ENCODE measurements around the gene GAL3ST1. TPM values are rescaled to one million over a fixed set of nuclear protein-coding genes. Genes with fewer than 3 reads are reported as not detected.

GAL3ST1 gene
- total and polyA plus RNA-seq, 2 donors (not counting 1 experiment from before 2014, with no cell fraction given), result 0.70 TPM; not detected in 1

- intact Hi-C loops (cut with micrococcal nuclease), result loop anchor here (1.0 to 2.0 kb wide), 3 partner anchors 14 to 88 kb away; partner anchors contain the start of genes OSBP2 and SLC35E4
- peak within 1 kb of the TSS; percentile 26 to 70 (median 59) for H3K4me3 ChIP-seq (ENCODE audit: control extremely low read depth in 1 of 5, extremely low read depth in 1 of 5, insufficient read depth in 1 of 5, low read depth in 2 of 5, low read length in 4 of 5)
- H3K9ac ChIP-seq (ENCODE audit: low read length), result peak within 1 kb of the TSS; percentile 70
- H3K27me3 Mint-ChIP-seq, result peaks cover 15% of the 10 kb centered on the region
- no peaks in the 10 kb centered on the region for H3K36me3 ChIP-seq (replicated peaks in 1 of 2; ENCODE audit: control extremely low read depth in 1 of 2, control insufficient read depth in 1 of 2, extremely low read depth in 1 of 2, insufficient read depth in 2 of 2, low read length in 1 of 2)
- DNase-seq (peak; percentile 38), ATAC-seq (ENCODE audit: low read depth) (peak; percentile 55)
- ChIA-PET CTCF (interaction anchor here (0.9 to 1.8 kb wide), 5 partner anchors 26 to 149 kb away, joined by 3 to 7 read pairs (median 3); no protein-coding TSS in a partner anchor), POLR2A (interaction anchor here (0.6 to 1.4 kb wide), 3 partner anchors 15 to 111 kb away, joined by 3 to 4 read pairs (median 3); partner anchors contain the start of genes PES1 and SLC35E4)
- WGBS (ENCODE audit: insufficient coverage), result 5% methylated on average over 16 of the region's 24 CpGs
- peaks cover 18 to 42% of the 10 kb centered on the region in 2 donors for H3K4me1 ChIP-seq (ENCODE audit: control insufficient read depth in 2 of 2, insufficient read depth in 2 of 2, low read length in 2 of 2)
- no peaks in the 10 kb centered on the region for H3K9me3 ChIP-seq (ENCODE audit: control extremely low read depth in 1 of 3, control insufficient read depth in 2 of 3, insufficient read depth in 1 of 3, low read length in 2 of 3)
- no peaks in the 10 kb centered on the region for H3K27me3 ChIP-seq (replicated peaks in 1 of 4; ENCODE audit: control extremely low read depth in 1 of 4, control insufficient read depth in 3 of 4, insufficient read depth in 4 of 4, low read length in 3 of 4)
- no peak within 1 kb of the TSS for H3K27ac ChIP-seq (ENCODE audit: low read length in 2 of 2)
- peaks cover 29% of the 10 kb centered on the region for H3K4me1 Mint-ChIP-seq
- no peaks in the 10 kb centered on the region for H3K79me2 ChIP-seq (ENCODE audit: control insufficient read depth, insufficient read depth, low read length)
- peak within 1 kb of the TSS; percentile 97 for H3K4me2 ChIP-seq (replicated peaks; ENCODE audit: low read depth, low read length, poor library complexity, severe bottlenecking)
- H3K9me3 Mint-ChIP-seq (ENCODE audit: insufficient read depth), result no peaks in the 10 kb centered on the region
- H4K20me1 ChIP-seq (ENCODE audit: control insufficient read depth, insufficient read depth, low read length, poor library complexity, severe bottlenecking), result no peaks in the 10 kb centered on the region
- TF ChIP-seq CTCF (IDR thresholded peaks at IDR 0.05), result no peak
- TF ChIP-seq EZH2 (IDR thresholded peaks at IDR 0.05; ENCODE audit: borderline replicate concordance, insufficient read depth, low read depth, low read length, poor library complexity, severe bottlenecking), result no peak
- H2AFZ ChIP-seq (ENCODE audit: insufficient read depth, low read depth, low read length, poor library complexity, severe bottlenecking), result peak within 1 kb of the TSS; percentile 85
- H3K27ac Mint-ChIP-seq, result peak within 1 kb of the TSS; percentile 64
- peak within 1 kb of the TSS; percentile 90 for H3K4me3 Mint-ChIP-seq
These were observed 32.2 kb upstream of the GAL3ST1 start, which contains the start of gene TCN2 for GRCh38 chr22:30606455-30607299. Gene TCN2, plus strand, starts transcription at chr22:30607174. Its CDS starts 158 bp downstream, at chr22:30607332.

All from B cell (primary cell).